ENCODE data around the gene SLFN5.
"Not testable (repeated sequence)": the region's sequence is repeated elsewhere in the genome, so short reads cannot be mapped to it uniquely, and the experiment has no call there.

SLFN5 gene

DNA sequence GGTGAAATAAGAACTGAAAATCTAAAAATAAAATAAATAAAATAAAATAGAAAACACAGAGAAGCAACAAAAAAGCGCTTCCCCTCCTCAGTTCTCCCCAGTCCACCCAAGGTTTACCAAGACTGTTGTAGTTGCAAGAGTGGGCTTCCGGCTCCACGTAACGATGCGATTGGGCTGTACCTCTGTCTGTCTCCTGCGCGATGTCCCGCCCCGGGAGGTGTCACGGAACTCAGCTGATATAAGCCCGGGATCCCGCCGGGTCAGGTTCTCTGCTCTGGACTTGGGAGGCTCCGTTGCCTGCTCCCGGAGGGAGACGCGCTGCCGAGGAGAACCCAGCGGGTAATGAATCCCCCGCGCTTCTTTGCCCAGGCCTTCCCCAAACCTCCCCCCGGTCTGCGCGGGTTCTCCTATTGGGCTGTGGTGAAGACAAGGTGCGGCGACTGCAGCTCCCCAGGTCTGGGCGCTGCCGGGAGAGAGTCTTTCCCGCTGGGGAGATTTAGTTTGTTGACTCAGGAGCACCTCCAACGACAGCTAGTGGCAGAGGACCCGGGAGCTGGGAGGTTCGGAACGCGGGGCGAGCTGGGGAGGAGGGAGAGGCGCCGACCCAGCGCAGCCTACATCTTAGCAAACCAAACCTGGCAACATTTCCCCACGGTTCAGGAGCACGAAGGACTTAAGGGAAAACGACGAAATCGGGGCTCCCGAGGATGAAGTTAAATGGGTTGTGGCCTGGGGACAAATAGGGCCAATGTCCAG, at the start of gene SLFN5:
Gene SLFN5 (plus strand): TSS at position 268 of the 756 bp plus-strand sequence. CDS start 15,619 bp downstream, outside the sequence.
- Histone ChIP-seq H3K4me3 (ENCODE audit: low read depth, low read length) (peak within 1 kb of the TSS; percentile 78), H3K36me3 (ENCODE audit: control insufficient read depth, insufficient read depth, low read length) (no peaks in the 10 kb centered on the region), H3K27me3 (ENCODE audit: control insufficient read depth, insufficient read depth, low read length) (peaks cover 5% of the 10 kb centered on the region), H3K9me3 (ENCODE audit: control insufficient read depth, insufficient read depth, low read length) (no peaks in the 10 kb centered on the region), H3K9ac (ENCODE audit: low read depth, low read length) (peak within 1 kb of the TSS; percentile 41), H3K4me1 (ENCODE audit: control insufficient read depth, insufficient read depth, low read length) (peaks cover 12% of the 10 kb centered on the region)

DNA sequence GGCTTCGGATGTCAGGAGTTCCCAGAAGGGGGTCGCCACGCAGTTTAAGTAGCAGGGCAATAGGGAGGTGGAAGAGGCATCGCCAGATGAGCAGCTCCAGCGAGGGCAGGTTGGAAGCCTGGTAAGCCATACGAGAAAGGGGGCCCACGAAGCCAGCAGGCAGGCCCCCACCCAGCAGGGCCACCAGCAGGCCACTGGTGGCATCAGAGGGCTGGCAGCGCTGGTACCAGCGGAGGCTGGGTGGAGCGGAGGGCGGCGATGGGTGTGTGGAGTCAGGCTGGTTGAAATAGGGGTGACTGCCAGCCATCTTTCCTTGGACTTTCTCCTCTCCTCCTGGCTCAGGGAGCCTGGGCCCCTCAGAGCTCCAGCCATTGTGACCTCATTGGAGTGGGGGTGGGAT, 48.9 kb upstream of the SLFN5 start, which contains the start of gene SLC35G3:
Gene SLC35G3 (minus strand): TSS at position 393 of the 400 bp plus-strand sequence. CDS start 86 bp downstream, at position 307.
- H3K4me3 ChIP-seq (ENCODE audit: low read depth, low read length); H3K27me3 ChIP-seq (ENCODE audit: control insufficient read depth, insufficient read depth, low read length); H3K9me3 ChIP-seq (ENCODE audit: control insufficient read depth, insufficient read depth, low read length); H3K36me3 ChIP-seq (ENCODE audit: control insufficient read depth, insufficient read depth, low read length); H3K4me1 ChIP-seq (ENCODE audit: control insufficient read depth, insufficient read depth, low read length); H3K9ac ChIP-seq (ENCODE audit: low read depth, low read length): not testable (repeated sequence)

DNA sequence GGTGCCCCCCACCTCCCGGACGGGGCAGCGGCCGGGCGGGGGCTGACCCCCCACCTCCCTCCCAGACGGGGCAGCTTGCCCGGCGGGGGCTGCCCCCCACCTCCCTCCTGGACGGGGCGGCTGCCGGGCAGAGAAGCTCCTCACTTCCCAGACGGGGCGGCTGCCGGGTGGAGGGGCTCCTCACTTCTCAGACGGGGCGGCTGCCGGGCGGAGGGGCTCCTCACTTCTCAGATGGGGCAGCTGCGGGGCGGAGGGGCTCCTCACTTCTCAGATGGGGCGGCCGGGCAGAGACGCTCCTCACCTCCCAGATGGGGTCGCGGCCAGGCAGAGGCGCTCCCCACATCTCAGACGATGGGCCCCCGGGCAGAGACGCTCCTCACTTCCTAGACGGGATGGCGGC, 47.8 kb upstream of the SLFN5 start:
- H3K9me3 ChIP-seq (ENCODE audit: control insufficient read depth, insufficient read depth, low read length); H3K9ac ChIP-seq (ENCODE audit: low read depth, low read length); H3K4me1 ChIP-seq (ENCODE audit: control insufficient read depth, insufficient read depth, low read length): not testable (repeated sequence)

DNA sequence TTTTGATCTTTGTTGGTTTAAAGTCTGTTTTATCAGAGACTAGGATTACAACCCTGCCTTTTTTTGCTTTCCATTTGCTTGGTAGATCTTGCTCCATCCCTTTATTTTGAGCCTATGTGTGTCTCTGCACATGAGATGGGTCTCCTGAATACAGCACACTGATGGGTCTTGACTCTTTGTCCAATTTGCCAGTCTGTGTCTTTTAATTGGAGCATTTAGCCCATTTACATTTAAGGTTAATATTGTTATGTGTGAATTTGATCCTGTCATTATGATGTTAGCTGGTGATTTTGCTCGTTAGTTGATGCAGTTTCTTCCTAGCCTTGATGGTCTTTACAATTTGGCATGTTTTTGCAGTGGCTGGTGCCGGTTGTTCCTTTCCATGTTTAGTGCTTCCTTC, 40.3 kb upstream of the SLFN5 start:
- H3K4me1 ChIP-seq (ENCODE audit: control insufficient read depth, insufficient read depth, low read length); H3K36me3 ChIP-seq (ENCODE audit: control insufficient read depth, insufficient read depth, low read length); H3K4me3 ChIP-seq (ENCODE audit: low read depth, low read length); H3K27me3 ChIP-seq (ENCODE audit: control insufficient read depth, insufficient read depth, low read length); H3K9me3 ChIP-seq (ENCODE audit: control insufficient read depth, insufficient read depth, low read length); H3K9ac ChIP-seq (ENCODE audit: low read depth, low read length): not testable (repeated sequence)

More for the DNA sequence above, 47.8 kb upstream of the SLFN5 start:
- not testable (repeated sequence) for H3K4me3 ChIP-seq (ENCODE audit: low read depth, low read length); H3K27me3 ChIP-seq (ENCODE audit: control insufficient read depth, insufficient read depth, low read length); H3K36me3 ChIP-seq (ENCODE audit: control insufficient read depth, insufficient read depth, low read length)

DNA sequence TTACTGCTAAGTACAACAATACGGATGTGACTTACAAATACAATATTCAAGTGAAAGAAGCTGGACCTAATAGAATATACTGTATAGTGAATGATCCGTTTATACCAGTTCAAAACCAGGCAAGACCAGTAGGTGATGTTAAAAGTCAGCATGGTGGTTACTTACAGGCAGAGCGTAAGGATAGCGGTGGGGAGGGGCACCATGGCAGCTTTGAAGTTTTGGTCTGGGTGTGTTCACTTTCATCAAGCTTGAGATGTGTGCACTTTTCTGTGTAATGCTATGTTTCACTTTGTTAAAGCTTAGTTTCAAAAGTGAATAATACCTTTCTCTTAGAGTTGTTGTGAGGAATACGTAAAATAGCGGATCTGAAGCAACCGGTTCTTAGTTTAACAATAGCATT, 32.1 kb upstream of the SLFN5 start:
- no peaks in the 10 kb centered on the region for H3K4me1 ChIP-seq (ENCODE audit: control insufficient read depth, insufficient read depth, low read length)
- no peaks in the 10 kb centered on the region for H3K36me3 ChIP-seq (ENCODE audit: control insufficient read depth, insufficient read depth, low read length)
- peaks cover 4% of the 10 kb centered on the region for H3K27me3 ChIP-seq (ENCODE audit: control insufficient read depth, insufficient read depth, low read length)
- H3K4me3 ChIP-seq (ENCODE audit: low read depth, low read length), result no peak overlapping the region
- H3K9ac ChIP-seq (ENCODE audit: low read depth, low read length), result no peak overlapping the region
- no peaks in the 10 kb centered on the region for H3K9me3 ChIP-seq (ENCODE audit: control insufficient read depth, insufficient read depth, low read length)

DNA sequence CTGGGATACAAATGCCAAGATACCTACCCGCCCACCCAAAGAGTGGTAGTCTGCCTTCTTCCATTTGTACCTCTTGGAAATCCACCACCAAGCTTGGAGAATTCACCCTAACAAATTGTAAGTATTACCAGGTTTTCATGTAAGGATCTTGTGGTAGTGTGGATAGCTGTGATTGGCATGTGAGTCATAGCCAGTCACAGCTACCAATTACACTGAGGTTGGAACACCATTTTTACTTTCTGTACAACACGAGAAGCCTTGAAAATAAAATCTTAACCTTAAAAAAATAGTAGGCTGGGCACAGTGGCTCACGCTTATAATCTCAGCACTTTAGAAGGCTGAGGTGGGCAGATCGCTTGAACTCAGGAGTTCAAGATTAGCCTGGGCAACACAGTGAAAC, 30.2 kb upstream of the SLFN5 start:
- no peak overlapping the region for H3K4me3 ChIP-seq (ENCODE audit: low read depth, low read length)

DNA sequence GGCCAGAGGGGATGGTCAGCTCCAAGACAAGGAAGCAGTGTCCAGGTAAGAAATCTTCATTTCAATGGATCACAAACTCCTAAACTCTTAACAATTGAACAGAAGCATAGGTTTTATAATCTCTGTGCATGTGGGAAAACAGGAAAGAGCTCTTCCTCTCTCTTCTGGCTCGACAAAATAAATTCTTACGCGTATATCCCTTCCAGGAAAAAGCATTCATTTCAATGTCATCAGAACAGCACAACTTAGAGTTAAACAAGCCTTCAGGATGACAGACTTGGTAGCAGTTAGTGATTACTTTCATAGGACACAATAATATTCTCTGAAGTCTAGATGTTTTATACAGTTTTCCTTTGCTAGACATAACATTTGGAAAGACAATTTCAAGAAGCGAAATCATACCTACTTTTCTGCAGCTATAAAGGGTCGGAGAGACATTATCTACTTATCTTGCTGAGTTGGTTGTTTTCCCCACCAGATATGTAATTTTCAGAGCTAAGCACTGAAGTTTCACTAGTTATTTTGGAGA, 29.4 kb upstream of the SLFN5 start:
- Histone ChIP-seq H3K4me3 (ENCODE audit: low read depth, low read length) (no peak overlapping the region), H3K4me1 (ENCODE audit: control insufficient read depth, insufficient read depth, low read length) (no peaks in the 10 kb centered on the region), H3K9ac (ENCODE audit: low read depth, low read length) (no peak overlapping the region), H3K9me3 (ENCODE audit: control insufficient read depth, insufficient read depth, low read length) (no peaks in the 10 kb centered on the region), H3K27me3 (ENCODE audit: control insufficient read depth, insufficient read depth, low read length) (peaks cover 6% of the 10 kb centered on the region), H3K36me3 (ENCODE audit: control insufficient read depth, insufficient read depth, low read length) (no peaks in the 10 kb centered on the region)

More for the DNA sequence above, 30.2 kb upstream of the SLFN5 start:
- Histone ChIP-seq H3K27me3 (ENCODE audit: control insufficient read depth, insufficient read depth, low read length) (peaks cover 6% of the 10 kb centered on the region), H3K36me3 (ENCODE audit: control insufficient read depth, insufficient read depth, low read length) (no peaks in the 10 kb centered on the region), H3K9ac (ENCODE audit: low read depth, low read length) (no peak overlapping the region), H3K4me1 (ENCODE audit: control insufficient read depth, insufficient read depth, low read length) (no peaks in the 10 kb centered on the region), H3K9me3 (ENCODE audit: control insufficient read depth, insufficient read depth, low read length) (no peaks in the 10 kb centered on the region)

DNA sequence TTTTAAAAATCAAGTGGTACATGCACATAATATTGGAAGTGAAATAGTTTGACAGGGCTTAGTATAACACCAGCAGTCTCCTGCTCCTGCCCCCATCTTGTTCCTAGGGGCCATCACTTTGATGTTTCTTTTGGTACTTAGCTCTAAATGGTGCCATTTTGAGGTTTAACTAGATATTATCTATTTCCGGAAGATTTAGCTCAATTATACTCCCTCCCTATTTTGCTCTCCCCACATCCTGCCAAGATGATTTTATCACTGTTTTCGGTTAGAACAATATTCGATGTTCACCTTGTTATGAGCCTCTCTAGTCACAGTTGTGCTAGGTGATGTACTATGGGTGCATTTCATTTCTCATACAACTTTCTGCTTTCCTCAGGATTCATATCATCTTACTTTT, 28.7 kb upstream of the SLFN5 start:
- H3K9ac ChIP-seq (ENCODE audit: low read depth, low read length), result no peak overlapping the region
- H3K4me3 ChIP-seq (ENCODE audit: low read depth, low read length), result no peak overlapping the region
- no peaks in the 10 kb centered on the region for H3K9me3 ChIP-seq (ENCODE audit: control insufficient read depth, insufficient read depth, low read length)
- no peaks in the 10 kb centered on the region for H3K36me3 ChIP-seq (ENCODE audit: control insufficient read depth, insufficient read depth, low read length)
- no peaks in the 10 kb centered on the region for H3K4me1 ChIP-seq (ENCODE audit: control insufficient read depth, insufficient read depth, low read length)
- H3K27me3 ChIP-seq (ENCODE audit: control insufficient read depth, insufficient read depth, low read length), result peaks cover 6% of the 10 kb centered on the region

DNA sequence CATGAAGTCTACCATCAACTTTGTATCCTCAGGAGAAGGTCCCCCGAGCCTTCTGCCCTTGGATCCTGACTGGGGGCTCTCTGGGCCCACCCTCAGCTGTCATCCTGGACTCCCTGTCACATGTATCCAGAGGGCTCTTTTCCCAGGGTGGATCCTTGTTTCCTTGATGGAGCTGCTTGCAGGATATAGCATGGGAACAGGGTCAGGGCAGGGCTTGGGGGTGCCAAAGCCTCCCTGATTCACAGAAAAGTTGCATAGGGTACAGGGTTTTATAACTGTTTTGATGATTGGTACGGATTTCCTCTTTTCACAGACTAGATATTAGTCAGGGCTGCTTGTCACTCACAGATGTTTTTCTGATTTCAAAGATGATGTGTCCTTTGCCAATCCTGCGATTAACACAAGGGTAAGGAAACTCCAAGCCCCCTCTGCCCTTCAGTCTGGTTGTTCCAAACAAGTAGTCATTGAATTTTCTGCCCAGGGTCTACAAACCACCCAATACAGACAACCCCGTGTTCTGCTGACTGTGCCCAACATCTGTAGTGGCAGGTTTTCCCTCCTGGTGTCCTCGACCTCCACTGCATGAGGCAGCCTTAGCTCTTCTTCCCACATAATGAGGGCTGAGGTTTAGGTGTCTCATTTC, 28.1 kb upstream of the SLFN5 start:
- Histone ChIP-seq H3K36me3 (ENCODE audit: control insufficient read depth, insufficient read depth, low read length) (no peaks in the 10 kb centered on the region), H3K4me1 (ENCODE audit: control insufficient read depth, insufficient read depth, low read length) (no peaks in the 10 kb centered on the region), H3K4me3 (ENCODE audit: low read depth, low read length) (no peak overlapping the region), H3K9me3 (ENCODE audit: control insufficient read depth, insufficient read depth, low read length) (no peaks in the 10 kb centered on the region), H3K9ac (ENCODE audit: low read depth, low read length) (no peak overlapping the region), H3K27me3 (ENCODE audit: control insufficient read depth, insufficient read depth, low read length) (peaks cover 6% of the 10 kb centered on the region)

DNA sequence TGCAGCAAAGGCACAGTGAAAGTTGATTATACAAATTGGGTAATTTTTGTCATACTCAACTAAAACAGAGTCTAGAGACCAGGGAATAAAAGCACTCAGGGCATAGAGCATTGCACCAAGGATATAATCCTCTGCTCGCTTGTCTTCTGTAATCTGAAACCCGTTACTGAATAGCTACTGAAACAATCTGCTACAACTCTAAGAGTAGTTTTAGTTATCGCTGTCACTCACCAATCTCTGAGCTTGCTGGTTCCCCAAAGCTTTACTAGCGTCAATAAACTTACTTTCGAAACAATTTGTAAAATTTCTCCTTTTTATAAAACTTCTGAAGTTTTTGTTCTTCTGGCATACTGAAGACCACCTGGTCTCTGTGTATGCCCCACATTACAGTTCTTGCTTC, 25.8 kb upstream of the SLFN5 start:
- Histone ChIP-seq H3K4me3 (ENCODE audit: low read depth, low read length) (no peak overlapping the region), H3K9ac (ENCODE audit: low read depth, low read length) (no peak overlapping the region), H3K4me1 (ENCODE audit: control insufficient read depth, insufficient read depth, low read length) (no peaks in the 10 kb centered on the region), H3K9me3 (ENCODE audit: control insufficient read depth, insufficient read depth, low read length) (no peaks in the 10 kb centered on the region), H3K27me3 (ENCODE audit: control insufficient read depth, insufficient read depth, low read length) (peaks cover 4% of the 10 kb centered on the region), H3K36me3 (ENCODE audit: control insufficient read depth, insufficient read depth, low read length) (no peaks in the 10 kb centered on the region)

DNA sequence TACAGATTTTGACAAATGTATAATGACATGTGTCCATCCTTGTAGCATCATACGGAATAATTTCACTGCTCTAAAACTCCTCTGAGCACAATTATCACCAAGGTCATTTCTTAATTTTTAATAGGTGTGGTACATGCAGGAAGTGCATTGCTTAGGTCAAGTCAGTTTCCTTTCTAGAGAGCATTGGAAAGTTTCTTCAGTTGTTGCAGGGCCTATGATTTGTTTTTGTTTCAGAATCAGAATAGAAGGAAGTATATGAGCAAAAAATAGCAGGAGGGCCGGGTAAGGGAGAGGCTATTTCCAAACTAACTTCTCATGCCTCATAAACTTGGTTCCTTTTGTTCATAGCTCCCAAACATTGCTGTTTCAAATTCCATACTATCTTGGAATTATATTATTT, 24.0 kb upstream of the SLFN5 start:
- Histone ChIP-seq H3K36me3 (ENCODE audit: control insufficient read depth, insufficient read depth, low read length) (no peaks in the 10 kb centered on the region), H3K9ac (ENCODE audit: low read depth, low read length) (no peak overlapping the region), H3K27me3 (ENCODE audit: control insufficient read depth, insufficient read depth, low read length) (peaks cover 3% of the 10 kb centered on the region), H3K9me3 (ENCODE audit: control insufficient read depth, insufficient read depth, low read length) (peaks cover 3% of the 10 kb centered on the region), H3K4me3 (ENCODE audit: low read depth, low read length) (no peak overlapping the region), H3K4me1 (ENCODE audit: control insufficient read depth, insufficient read depth, low read length) (no peaks in the 10 kb centered on the region)

DNA sequence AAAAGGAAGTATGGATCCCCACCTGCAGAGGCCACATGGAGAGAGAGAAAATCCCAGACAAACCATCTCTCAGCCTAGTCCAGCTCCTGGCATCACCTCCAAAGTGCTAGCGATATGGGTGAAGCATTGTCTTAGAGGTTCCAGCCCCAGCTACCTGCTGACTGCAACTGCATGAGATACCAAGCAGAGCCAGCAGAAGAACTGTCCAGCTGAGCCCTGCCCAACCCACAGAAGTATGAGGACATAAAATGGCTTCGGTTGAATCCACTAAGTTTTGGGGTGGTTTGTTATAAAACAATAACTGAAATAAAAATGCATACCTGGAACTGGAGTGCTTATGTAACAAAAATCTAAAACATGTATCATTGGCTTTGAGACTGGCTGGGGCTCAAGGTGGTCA, 20.4 kb upstream of the SLFN5 start:
- no peaks in the 10 kb centered on the region for H3K27me3 ChIP-seq (ENCODE audit: control insufficient read depth, insufficient read depth, low read length)
- no peak overlapping the region for H3K9ac ChIP-seq (ENCODE audit: low read depth, low read length)
- no peaks in the 10 kb centered on the region for H3K36me3 ChIP-seq (ENCODE audit: control insufficient read depth, insufficient read depth, low read length)
- peaks cover 3% of the 10 kb centered on the region for H3K9me3 ChIP-seq (ENCODE audit: control insufficient read depth, insufficient read depth, low read length)
- no peak overlapping the region for H3K4me3 ChIP-seq (ENCODE audit: low read depth, low read length)
- H3K4me1 ChIP-seq (ENCODE audit: control insufficient read depth, insufficient read depth, low read length), result no peaks in the 10 kb centered on the region
